Putamen (tissue), 1 donor: ENCODE results near the gene GNG12.

ENCODE experiments used
- DNase-seq: peaks from one replicate; pipeline ENCODE4 v3.0.0-alpha.2; 2016; ENCODE audit warnings: low spot score

Gene GNG12

GRCh38 chr1:67705735-67706453 is 127.4 kb downstream of the GNG12 start:
- DNase-seq: no peak

DNA sequence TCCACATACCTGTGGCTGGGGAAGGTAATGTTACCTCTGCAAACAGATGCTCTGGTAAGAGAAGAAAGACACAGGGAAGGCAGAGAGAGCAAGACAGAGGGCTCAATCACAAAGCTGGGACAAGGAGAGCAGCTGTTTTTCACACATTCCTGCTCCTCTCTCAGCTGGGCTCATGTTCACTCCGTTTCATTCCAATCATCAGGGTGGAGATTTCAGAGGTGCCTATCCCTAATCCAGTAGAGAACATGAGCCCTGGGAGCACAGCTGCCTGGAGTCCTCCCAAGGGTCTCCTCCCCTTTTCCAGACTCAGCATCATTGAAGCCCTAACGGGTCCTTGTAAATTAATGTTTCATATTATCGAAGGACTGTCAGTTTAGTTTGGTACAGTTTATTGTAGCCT is 128.9 kb downstream of the GNG12 start:
- DNase-seq: no peak

DNA sequence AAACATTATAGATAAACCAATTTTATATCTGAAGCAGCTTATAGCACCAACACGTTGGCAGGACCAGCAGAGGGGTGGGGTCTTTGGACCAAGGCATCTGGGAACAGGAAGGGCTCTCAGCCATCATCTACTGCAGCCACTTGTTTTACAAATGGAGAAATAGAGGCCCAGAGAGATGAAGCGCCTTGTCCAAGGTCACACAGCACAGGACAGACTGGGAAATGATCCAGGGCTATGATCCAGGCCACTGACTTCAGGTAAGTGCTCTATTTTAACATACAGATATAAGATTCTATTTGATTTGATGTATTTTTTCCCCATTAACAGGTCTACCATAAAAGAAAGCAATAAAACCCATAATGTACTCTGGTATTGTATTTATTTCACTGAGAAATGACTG is 131.4 kb downstream of the GNG12 start:
- DNase-seq: no peak

- DNase-seq: no peak
Observed at GRCh38 chr1:67700692-67701410, 132.4 kb downstream of the GNG12 start.

DNA sequence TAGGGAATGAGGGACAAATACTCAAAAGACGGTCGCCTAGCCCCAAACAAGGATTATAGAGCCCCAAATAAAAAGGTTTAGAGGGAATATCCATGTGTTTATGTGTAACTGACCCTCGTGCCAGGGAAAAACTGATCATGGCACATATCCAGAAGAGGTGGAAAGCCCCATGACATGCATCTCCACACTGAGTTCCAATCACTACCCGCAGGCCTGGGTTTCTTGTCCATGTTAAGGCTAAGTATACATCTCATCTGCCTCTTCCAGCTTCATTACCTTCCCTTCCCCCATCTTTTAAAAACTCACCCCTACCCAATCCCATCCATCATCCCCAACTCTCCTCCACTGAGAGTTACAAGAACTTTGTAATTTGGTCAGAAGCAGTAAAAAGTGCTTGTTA is 133.0 kb downstream of the GNG12 start:
- DNase-seq: no peak

DNA sequence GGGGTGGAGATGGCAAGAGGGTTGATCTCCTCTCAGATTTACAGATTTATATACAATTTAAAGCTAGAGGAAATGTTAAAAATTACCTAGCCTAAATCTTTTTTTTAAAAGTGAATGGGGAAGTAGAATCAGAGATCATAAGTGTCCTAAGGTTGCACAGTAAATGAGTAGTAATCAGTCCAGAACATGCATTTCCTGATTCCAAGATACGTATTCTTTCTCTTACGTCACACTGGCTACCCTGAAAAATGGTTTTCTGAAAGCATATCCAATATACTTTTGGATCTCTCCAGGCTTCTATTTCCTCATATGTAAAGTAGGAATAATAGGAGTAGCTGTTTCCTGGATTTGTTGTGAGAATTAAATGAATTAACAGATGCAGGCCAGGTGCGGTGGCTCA is 136.6 kb downstream of the GNG12 start:
- no peak for DNase-seq

DNA sequence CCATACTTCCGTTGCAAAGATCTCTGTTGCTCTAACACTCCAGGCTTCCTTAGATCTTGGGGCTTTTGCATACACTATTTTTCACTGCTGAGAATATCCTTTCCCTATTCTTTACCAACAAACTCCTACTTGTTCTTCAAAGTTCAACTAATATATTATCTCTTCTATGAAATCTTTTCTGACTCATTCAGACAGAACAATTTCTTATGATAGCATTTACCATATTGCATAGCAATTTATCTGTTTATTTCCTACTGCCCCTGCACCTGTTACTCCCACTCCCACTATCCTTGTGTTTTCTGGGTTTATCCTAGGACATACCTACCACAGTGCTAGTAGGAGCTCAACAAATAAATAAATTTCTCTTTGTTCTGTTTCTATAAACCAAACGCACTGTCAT is 137.3 kb downstream of the GNG12 start:
- no peak for DNase-seq

DNA sequence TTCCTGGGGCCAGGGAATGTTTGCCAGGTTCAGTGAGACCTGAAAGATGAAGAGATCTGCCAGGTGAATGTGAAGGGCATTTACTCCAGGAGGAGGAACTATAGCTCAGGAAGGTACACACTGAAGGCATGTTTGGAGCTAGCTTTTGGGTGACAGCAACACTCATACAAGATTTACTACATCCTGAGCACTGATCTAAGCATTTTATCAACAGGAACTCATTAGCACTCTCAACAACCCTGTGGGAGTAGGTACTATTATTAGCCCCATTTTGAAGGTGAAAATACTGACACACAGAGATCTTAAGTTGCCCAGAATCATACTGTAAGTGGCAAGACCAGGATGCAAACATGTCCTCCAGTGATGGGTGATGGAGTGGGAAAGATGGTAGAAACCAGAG is 141.6 kb downstream of the GNG12 start:
- no peak for DNase-seq

DNA sequence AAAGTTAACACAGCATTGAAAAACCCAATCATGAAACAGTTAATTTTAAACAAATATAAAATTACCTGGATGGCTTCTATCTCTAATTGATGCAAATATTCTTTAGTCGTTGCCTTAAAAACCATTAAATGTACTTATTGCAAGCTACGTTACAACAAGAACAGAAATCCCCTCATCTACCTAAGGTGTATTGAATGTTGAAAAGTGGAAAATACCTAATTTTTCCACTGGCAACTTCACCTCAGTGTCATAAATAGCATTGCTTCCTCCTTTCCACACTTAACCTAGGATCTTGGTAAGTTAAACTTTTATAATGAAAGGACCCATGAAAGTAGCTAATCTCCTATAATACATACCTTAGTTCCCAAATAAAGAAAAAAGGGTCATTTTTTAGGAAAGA is 142.9 kb downstream of the GNG12 start:
- DNase-seq: no peak

DNA sequence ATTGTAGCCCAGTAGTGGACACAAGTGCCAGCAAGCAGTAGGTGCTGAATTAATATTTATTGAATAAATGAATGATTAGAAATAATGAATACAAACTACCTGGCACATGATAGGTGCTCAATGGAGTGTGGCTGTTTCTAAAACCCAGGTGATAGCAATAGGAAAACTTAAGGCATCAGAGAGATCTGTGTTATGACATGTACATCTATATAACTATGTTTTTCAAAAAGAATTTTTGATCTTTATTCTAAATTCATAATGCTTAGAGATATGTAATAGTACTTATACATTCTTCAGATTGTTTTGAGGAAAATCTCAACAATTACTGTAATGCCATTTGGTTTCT is 143.3 kb downstream of the GNG12 start:
- DNase-seq: no peak

DNA sequence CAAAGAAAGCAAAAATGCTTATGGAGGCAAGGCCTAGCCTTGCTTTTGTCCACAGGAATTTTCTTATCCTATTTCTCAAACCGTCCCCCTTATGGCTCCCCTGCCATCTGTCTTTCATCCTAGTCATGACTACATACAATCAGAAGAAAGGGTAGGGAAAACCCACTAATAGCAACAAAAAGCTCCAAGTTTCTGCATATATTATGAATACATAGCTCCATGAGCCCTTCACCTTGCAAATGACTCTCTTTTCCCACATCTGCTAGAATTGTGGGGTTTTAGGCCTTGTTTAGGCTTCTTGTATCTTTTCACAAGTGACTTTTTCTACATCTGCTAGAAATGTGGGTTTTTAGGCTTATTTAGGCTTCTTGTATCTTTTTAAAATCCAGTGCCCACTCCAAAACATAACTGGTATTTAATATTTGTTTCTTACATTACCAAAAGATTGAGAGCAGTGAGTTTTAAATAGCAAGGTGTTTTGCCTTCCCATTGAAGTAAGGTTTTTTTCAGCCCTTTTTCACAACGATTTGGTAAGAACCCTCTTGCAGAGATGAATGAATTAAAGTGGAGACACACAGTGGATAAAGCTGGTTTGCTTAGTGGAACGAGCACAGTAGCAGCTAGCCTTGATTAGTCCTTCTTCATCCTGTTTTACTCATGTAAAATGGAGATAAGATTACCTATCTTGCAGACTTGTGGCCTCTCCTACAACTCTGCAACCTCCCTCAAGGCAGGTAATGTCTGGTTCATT is 143.8 kb downstream of the GNG12 start:
- no peak for DNase-seq

GRCh38 chr1:67688526-67689219 is 144.6 kb downstream of the GNG12 start:
- no peak for DNase-seq

DNA sequence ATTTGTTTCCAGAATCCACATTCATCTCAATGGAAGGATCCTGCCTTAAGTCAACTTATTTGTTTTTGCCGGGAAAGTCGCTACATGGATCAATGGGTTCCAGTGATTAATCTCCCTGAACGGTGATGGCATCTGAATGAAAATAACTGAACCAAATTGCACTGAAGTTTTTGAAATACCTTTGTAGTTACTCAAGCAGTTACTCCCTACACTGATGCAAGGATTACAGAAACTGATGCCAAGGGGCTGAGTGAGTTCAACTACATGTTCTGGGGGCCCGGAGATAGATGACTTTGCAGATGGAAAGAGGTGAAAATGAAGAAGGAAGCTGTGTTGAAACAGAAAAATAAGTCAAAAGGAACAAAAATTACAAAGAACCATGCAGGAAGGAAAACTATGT is 145.6 kb downstream of the GNG12 start:
- no peak for DNase-seq

DNA sequence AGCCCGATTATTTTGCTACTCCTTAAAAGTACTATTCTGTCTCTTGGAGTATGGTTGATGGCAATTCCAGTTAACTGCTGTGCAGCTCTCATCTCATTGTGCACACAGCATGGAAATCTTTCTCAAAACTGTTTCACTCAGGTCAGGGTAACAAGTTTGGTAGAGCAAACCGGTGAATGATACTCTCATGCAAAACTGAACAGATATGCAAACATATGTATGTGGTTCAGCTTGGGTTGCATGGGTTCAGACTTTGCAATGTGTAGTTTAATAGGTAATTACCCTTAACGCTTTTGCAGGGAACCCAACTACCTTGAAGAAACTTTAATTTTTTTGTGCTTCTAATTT is 146.1 kb downstream of the GNG12 start:
- DNase-seq: no peak

DNA sequence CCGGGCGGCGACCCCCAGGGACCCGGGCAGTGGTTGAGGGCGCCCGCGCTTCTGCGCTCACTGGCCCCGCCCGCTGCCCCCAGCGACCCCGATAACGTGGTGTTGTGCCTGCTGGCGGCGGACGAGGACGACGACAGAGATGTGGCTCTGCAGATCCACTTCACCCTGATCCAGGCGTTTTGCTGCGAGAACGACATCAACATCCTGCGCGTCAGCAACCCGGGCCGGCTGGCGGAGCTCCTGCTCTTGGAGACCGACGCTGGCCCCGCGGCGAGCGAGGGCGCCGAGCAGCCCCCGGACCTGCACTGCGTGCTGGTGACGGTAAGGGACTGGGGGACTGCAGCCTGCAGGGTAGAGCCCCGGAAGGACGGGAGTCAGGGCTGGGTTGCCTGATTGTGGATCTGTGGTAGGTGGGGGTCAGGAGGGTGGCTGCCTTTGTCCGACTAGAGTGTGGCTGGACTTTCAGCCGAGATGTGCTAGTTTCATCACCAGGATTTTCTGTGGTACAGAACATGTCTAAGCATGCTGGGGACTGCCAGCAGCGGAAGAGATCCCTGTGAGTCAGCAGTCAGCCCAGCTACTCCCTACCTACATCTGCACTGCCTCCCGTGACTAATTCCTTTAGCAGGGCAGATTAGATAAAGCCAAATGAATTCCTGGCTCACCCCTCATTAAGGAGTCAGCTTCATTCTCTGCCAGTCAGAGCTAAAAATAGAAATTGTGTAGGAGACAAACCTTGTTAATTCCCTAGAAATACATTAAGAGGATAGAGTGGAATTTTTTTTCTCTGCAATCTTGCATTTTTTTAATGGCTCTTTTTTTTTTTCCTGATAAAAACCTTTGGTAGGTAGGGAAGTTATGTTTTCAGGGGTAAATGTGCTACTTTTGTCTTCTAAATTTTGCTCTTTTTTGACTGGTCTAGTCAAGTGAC is 146.7 kb downstream of the GNG12 start:
- peak; percentile 80 for DNase-seq

- DNase-seq: no peak
Observed at GRCh38 chr1:67685558-67686266, 147.6 kb downstream of the GNG12 start.

GRCh38 chr1:67685067-67685557 is 148.2 kb downstream of the GNG12 start, which contains the start of gene GADD45A:
TSS of gene GADD45A (plus strand) at chr1:67685201. CDS start at chr1:67685495, 294 bp downstream.
- DNase-seq: peak; percentile 99

DNA sequence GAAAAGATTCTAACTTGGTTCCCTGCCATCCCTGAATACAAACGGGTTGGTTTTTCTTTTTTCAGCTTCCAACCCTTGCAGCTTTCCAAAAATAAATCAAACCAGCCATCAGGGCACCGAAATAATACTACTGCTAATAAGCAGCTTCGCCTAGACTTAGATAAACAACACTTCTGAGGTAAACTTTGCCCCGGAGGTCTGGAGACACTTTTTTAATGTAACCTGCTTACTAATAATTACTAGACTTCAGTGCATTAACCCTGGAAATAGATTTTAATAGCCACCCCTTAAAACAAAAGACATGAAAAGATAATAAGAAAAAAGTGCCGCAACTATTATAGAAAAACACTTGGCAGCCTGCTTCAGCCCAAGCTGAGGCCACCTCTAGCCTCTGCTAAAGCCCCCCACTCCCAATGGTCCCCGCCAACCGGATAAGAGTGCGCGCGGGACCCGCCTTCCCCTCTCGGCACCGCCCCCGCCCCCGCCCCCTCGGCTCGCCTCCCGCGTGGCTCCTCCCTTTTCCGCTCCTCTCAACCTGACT is 148.7 kb downstream of the GNG12 start:
- peak; percentile 48 for DNase-seq

DNA sequence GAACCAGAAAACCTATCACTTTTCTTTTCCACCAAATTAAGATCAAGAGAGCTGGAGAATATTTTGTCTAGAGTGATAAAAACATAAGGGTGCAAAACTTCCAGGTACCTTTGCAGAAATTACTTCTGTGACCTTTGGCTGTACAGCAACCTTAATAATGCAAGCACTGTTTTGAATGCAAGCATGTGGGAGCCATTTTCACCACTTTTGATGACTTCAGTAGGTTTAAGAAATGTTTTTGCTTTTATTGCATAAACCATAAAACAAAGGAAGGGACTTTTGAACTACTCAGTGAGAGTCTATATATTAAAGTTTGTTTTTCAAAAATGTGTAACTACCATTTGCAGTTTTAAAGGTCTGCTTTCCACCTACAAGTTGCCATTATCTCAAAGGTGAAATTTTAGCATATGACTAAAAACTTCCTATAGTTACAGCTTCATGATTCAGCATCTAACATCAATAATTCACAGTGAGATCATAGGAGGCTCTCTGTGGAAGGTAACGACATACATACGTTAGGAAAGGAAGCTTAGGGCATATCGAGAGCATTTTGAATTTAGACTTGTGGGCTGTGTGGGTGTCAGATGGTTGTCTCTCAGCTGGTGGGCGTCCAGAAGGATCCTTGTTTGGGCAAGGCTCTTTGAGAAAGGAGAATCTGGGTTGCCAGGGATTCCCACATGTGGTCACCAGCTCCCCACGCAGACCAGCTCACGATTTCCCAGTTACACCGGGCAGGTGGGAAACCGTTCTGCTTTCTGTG is 149.3 kb downstream of the GNG12 start:
- peak; percentile 39 for DNase-seq

GRCh38 chr1:67683316-67683715 is 150.0 kb downstream of the GNG12 start:
- no peak for DNase-seq
